WERI-Rb-1 (cell line): ENCODE results near the gene VPS11.

Experiments used
- DNase-seq: peaks from one replicate; pipeline ENCODE4 v3.0.0-alpha.2; 2020
- H3K27ac ChIP-seq: fragments of 250-450 bp; sonication (Bioruptor Pico); 2 replicates; pipeline ENCODE4 v1.5.1; 2020; ENCODE audit warnings: mild to moderate bottlenecking, moderate library complexity
- H3K27me3 ChIP-seq: fragments of 250-450 bp; sonication (Bioruptor Pico); 2 replicates; pipeline ENCODE4 v1.5.1; 2021; ENCODE audit warnings: mild to moderate bottlenecking, low read depth, moderate library complexity; ENCODE audit not compliant: insufficient read depth, severe bottlenecking
- H3K36me3 ChIP-seq: fragments of 250-450 bp; sonication (Bioruptor Pico); 2 replicates; pipeline ENCODE4 v1.5.1; 2020; ENCODE audit warnings: mild to moderate bottlenecking, moderate library complexity
- H3K4me3 ChIP-seq: 2 replicates; pipeline ENCODE4 v1.5.1; 2011; ENCODE audit warnings: low read depth, mild to moderate bottlenecking, control low read depth, low read length
- H3K9me3 ChIP-seq: fragments of 250-450 bp; sonication (Bioruptor Pico); 2 replicates; pipeline ENCODE4 v1.5.1; 2021; ENCODE audit warnings: mild to moderate bottlenecking, moderate library complexity; ENCODE audit not compliant: severe bottlenecking
- CTCF ChIP-seq: IDR thresholded peaks from 2 replicates; pipeline ENCODE4 v1.5.1; 2011; ENCODE audit warnings: low read depth, mild to moderate bottlenecking, control low read depth, inconsistent platforms, low read length

Gene VPS11

GRCh38 chr11:119110439-119110838 is 42.8 kb downstream of the VPS11 start:
- no peak overlapping the region for H3K27ac ChIP-seq
- H3K36me3 ChIP-seq, result peaks cover 19% of the 10 kb centered on the region
- no peaks in the 10 kb centered on the region for H3K27me3 ChIP-seq
- no peak for DNase-seq
- no peak overlapping the region for H3K4me3 ChIP-seq
- H3K9me3 ChIP-seq, result no peaks in the 10 kb centered on the region
- TF ChIP-seq CTCF, result no peak

GRCh38 chr11:119111361-119111925 is 43.8 kb downstream of the VPS11 start:
- Histone ChIP-seq H3K9me3 (no peaks in the 10 kb centered on the region), H3K27ac (no peak overlapping the region), H3K4me3 (no peak overlapping the region), H3K27me3 (no peaks in the 10 kb centered on the region), H3K36me3 (peaks cover 23% of the 10 kb centered on the region)
- DNase-seq, result no peak
- no peak for TF ChIP-seq CTCF

- Histone ChIP-seq H3K4me3 (no peak overlapping the region), H3K9me3 (no peaks in the 10 kb centered on the region), H3K27ac (no peak overlapping the region), H3K36me3 (peaks cover 23% of the 10 kb centered on the region), H3K27me3 (no peaks in the 10 kb centered on the region)
- DNase-seq, result no peak
- TF ChIP-seq CTCF, result no peak
These were observed 44.8 kb downstream of the VPS11 start for GRCh38 chr11:119112314-119113020.

- Histone ChIP-seq H3K27me3 (no peaks in the 10 kb centered on the region), H3K36me3 (peaks cover 26% of the 10 kb centered on the region), H3K4me3 (no peak overlapping the region), H3K9me3 (no peaks in the 10 kb centered on the region), H3K27ac (no peak overlapping the region)
- DNase-seq, result no peak
- TF ChIP-seq CTCF, result no peak
These were observed 46.1 kb downstream of the VPS11 start for GRCh38 chr11:119113716-119114115.

GRCh38 chr11:119114351-119114750 is 46.7 kb downstream of the VPS11 start:
- Histone ChIP-seq H3K9me3 (no peaks in the 10 kb centered on the region), H3K27ac (no peak overlapping the region), H3K36me3 (peaks cover 26% of the 10 kb centered on the region), H3K4me3 (no peak overlapping the region), H3K27me3 (no peaks in the 10 kb centered on the region)
- no peak for DNase-seq
- TF ChIP-seq CTCF, result no peak
